C4-2B (cell line): ENCODE data around the gene ABTB1.
"Not testable (repeated sequence)": the region's sequence is repeated elsewhere in the genome, so short reads cannot be mapped to it uniquely, and the experiment has no call there.

Experiments
- H3K27ac ChIP-seq: fragments of 450-650 bp; 2 replicates; pipeline ENCODE4 v1.5.1; 2017
- ZFX ChIP-seq: fragments of 450-650 bp; IDR thresholded peaks from 2 replicates; pipeline ENCODE4 v1.6.1; 2017
- TF ChIP-seq, protein P1 (sequence below): fragments of 450-650 bp; conservative IDR thresholded peaks from 2 replicates; pipeline ENCODE4 v1.5.1; 2017; ENCODE audit warnings: mild to moderate bottlenecking

The ABTB1 gene

DNA sequence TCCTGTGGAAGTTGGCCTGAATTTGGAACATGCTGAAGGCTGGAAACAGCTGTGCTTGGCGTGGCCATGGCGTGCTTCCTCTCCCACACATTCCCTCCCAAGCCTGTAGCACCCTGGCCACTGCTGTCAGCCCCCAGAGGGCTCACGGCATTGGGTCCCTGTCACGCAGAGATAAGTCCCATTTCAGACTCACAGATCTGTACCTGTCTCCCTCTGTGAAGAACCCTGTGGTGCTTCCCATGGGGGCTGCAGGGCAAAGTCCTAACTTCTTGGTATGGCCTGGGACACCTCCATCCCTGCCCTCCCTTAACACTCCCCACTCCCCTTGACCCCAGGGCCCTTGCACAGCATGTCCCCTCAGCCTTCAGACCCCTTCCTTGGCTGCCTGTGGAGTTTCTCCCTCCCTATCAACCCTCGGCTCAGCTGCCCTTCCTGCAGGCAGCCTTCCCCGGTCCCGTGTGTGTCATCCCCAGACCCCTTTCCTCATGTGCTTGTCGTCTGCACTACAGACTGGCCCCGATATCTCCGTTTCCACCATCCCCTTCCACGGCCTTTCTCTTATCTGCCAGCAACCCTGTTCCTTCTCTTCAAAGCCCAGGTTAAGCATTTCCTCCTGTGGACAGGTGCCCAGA lies 28.6 kb downstream of the ABTB1 start:
- no peak overlapping the region for H3K27ac ChIP-seq
- TF ChIP-seq ZFX, result no peak
- TF ChIP-seq, protein P1, sequence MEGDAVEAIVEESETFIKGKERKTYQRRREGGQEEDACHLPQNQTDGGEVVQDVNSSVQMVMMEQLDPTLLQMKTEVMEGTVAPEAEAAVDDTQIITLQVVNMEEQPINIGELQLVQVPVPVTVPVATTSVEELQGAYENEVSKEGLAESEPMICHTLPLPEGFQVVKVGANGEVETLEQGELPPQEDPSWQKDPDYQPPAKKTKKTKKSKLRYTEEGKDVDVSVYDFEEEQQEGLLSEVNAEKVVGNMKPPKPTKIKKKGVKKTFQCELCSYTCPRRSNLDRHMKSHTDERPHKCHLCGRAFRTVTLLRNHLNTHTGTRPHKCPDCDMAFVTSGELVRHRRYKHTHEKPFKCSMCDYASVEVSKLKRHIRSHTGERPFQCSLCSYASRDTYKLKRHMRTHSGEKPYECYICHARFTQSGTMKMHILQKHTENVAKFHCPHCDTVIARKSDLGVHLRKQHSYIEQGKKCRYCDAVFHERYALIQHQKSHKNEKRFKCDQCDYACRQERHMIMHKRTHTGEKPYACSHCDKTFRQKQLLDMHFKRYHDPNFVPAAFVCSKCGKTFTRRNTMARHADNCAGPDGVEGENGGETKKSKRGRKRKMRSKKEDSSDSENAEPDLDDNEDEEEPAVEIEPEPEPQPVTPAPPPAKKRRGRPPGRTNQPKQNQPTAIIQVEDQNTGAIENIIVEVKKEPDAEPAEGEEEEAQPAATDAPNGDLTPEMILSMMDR, result no peak

DNA sequence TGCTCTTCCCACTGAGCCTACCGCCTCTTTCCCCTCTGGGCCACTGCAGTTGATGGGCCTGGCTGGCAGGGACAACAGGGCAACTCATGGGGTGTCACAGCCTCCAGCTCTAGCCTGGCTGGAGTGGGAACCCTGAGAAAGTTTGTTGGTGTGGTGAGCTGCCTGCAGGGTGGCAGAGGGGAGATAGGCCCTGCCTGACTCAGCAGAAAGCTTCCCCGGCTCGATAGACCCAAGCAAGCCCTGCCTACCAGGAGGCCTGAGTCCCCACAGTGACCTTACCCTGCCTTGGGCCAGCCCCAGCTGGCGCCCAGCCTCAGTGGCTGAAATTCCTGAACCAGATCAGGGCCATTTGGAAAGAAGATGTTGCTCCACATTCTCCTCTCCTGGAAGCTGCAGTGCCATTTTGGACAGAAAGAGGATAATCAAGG lies 29.4 kb downstream of the ABTB1 start:
- no peak for TF ChIP-seq ZFX
- TF ChIP-seq, protein P1, result no peak
- no peak overlapping the region for H3K27ac ChIP-seq

DNA sequence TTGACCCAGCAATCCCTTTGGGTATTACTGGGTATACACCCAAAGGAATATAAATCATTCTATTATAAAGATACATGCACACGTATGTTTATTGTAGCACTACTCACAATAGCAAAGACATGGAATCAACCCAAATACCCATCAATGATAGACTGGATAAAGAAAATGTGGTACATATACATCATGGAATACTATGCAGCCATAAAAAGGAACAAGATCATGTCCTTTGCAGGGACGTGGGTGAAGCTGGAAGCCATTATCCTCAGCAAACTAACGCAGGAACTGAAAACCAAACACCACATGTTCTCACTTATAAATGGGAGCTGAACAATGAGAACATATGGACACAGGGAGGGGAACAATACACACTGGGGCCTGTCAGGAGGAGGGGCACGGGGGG lies 32.1 kb downstream of the ABTB1 start:
- H3K27ac ChIP-seq, result not testable (repeated sequence)

DNA sequence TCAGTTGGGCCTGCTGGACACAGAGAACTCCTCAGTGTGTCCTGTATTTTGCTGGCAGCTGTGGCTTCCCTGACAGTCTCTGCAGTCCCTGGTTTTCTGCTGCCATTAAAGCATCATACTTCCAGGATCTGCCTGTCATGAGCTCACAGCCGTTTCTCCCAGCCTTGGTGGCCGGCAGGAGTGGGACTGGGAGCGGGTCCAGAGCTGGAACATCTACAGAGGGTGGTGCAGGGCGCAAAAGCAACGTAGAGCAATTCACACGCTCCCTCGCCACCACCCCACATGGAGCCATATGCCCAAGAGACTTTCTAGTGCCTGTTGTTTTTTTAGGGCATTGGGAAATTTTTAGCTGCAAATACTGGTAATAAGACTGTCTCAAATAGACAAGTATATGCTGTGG lies 33.6 kb downstream of the ABTB1 start:
- TF ChIP-seq ZFX, result no peak
- TF ChIP-seq, protein P1, result no peak

DNA sequence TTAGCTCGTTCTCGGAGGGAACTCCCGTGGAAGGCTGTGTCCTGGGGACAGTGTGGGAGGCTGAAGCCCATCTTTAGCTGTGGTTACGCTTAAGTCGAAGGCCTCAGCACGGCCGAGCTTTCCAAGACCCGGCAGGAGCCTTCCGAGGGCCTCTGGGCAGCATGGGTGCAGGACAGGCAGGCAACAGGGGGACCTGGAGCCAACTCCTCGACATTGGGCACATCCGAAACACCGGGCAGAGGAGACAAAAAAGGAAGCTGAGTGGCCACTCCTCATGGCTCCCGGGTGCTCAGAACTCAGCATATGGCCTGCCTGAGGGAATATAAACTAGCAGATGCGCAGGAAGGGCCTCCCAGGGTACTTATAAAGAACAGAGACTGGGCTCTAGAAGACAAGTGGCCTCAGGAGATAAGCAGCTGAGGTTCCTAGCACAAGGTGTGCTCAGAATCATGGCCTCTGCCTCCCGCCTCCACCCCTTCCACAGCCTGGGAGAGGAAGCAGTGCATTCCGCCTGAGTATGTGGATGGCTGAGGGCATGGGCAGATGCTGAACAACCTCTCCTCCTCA lies 34.1 kb downstream of the ABTB1 start:
- H3K27ac ChIP-seq, result no peak overlapping the region
- TF ChIP-seq, protein P1, result no peak
- TF ChIP-seq ZFX, result no peak

More for the DNA sequence above, 33.6 kb downstream of the ABTB1 start:
- no peak overlapping the region for H3K27ac ChIP-seq

DNA sequence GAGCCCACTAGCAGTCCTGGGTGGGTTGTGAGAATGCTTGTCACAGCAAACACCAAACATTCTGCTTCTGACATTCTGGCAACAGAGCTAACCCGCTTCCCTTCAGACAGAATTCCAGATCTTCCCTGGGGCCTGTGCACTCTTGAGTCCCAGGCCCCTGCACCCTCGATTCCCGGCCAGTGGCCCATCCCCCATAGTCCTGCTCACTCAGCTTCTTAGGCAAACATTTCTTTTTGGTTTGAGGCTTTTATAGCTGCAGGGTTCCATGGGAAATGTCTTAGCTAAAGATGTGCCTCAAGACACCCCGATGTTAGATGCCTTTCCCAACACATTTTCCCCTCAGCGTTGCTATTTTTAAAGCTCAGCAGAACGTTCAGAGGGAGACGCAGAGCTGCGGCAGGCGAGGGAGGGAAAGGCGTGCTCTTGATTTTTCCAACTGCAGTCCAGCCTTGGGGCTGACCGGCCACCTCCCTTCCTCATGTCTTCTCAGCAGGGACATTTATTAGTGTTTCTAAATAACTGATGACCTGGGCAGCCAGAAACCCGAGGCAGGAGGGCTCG lies 35.2 kb downstream of the ABTB1 start:
- H3K27ac ChIP-seq, result no peak overlapping the region
- TF ChIP-seq, protein P1, result no peak
- TF ChIP-seq ZFX, result no peak

DNA sequence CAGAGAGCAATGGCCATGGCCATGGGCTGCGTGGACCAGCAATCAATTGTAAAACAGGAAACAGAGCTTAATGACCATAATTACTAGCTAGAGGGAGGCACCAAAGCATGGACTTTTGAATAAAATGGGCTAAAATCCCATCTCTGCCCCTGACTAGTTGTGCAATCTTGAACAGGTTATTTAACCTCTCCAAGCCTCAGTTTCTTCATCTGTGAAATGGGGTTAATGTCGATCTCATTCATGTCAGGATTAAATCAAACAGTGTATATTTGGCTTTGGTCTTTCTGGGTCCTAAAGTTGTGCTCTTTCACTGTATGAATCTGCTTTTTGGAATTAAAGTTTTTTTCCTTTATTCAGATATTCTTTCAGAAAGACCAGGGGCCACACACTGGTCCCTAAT lies 36.1 kb downstream of the ABTB1 start:
- H3K27ac ChIP-seq, result no peak overlapping the region
- no peak for TF ChIP-seq ZFX
- TF ChIP-seq, protein P1, result no peak
